Aorta (tissue), 5 donors: ENCODE measurements around the gene TTC4. TPM values are rescaled to one million over a fixed set of nuclear protein-coding genes. Genes with fewer than 3 reads are reported as not detected.

Source experiments
- ATAC-seq: fragments of 200-7000 bp; cut with Tn5 transposase; one replicate; pipeline ENCODE4 v1.9.1; 2022; ENCODE audit warnings: moderate library complexity; ENCODE audit not compliant: low FRiP score
- DNase-seq, 2 donors: peaks; one replicate each; pipeline ENCODE4 v3.0.0-alpha.2; 2020
- H3K27ac ChIP-seq, 2 donors: one replicate each; pipeline ENCODE4 v1.5.1; 2013; ENCODE audit warnings: low read length in 2 of 2, mild to moderate bottlenecking in 2 of 2, moderate library complexity in 2 of 2, control low read depth in 1 of 2, inconsistent platforms in 1 of 2, low read depth in 1 of 2
- H3K27me3 ChIP-seq, 2 donors: one replicate each; pipeline ENCODE4 v1.6.1; 2013; ENCODE audit warnings: control low read depth in 1 of 2, low read length in 1 of 2, mild to moderate bottlenecking in 1 of 2, moderate library complexity in 1 of 2; ENCODE audit not compliant: insufficient read depth in 2 of 2, control insufficient read depth in 1 of 2
- H3K36me3 ChIP-seq, 2 donors: one replicate each; pipeline ENCODE4 v1.6.1; 2013; ENCODE audit warnings: control low read depth in 1 of 2, low read length in 1 of 2, mild to moderate bottlenecking in 1 of 2; ENCODE audit not compliant: insufficient read depth in 2 of 2, control insufficient read depth in 1 of 2
- H3K4me1 ChIP-seq, 2 donors: one replicate each; pipeline ENCODE4 v1.6.1; 2013; ENCODE audit warnings: low read length in 2 of 2, control low read depth in 1 of 2, mild to moderate bottlenecking in 1 of 2, moderate library complexity in 1 of 2; ENCODE audit not compliant: insufficient read depth in 2 of 2, control insufficient read depth in 1 of 2
- H3K4me3 ChIP-seq, 2 donors: one replicate each; pipeline ENCODE4 v1.5.1; 2013; ENCODE audit warnings: low read length in 2 of 2, control low read depth in 1 of 2, mild to moderate bottlenecking in 1 of 2
- H3K9me3 ChIP-seq: one replicate; pipeline ENCODE4 v1.6.1; 2013; ENCODE audit warnings: mild to moderate bottlenecking, low read length; ENCODE audit not compliant: control insufficient read depth
- WGBS, 2 donors: extraction: QIAGEN DNeasy Blood & Tissue Kit; methylation state at CpG; one replicate each; pipeline ENCODE4 v1.1.7; 2013; 5-methylcytosine and 5-hydroxymethylcytosine counted together
- intact Hi-C, 2 donors: fragments of 100-400 bp; cut with DNase I; formaldehyde crosslinking; loops; one replicate each; pipeline versions ENCODE4 v1.14.2 to v1.15.0; 2022
- long read RNA-seq, 2 donors: library from polyadenylated mRNA; unstranded; transcript quantifications; one replicate each; pipeline ENCODE4 v2.0.0, GENCODE V29; 2020 to 2021
- polyA plus RNA-seq, 2 donors: library from polyadenylated mRNA; stranded (reverse); fragments of 200-250 nt; gene quantifications; one replicate each; pipeline ENCODE4 v1.2.3, GENCODE V29; 2013
- total RNA-seq, 2 donors: library from RNA; stranded (reverse); fragmentation: NEBNext Ultra II Directional; extraction: Animal tissue kit (Norgen Biotek cat#: 25700); gene quantifications; one replicate each; pipeline ENCODE4 v1.2.1, GENCODE V29; 2021
- donor health status: healthy with polysubstance abuse.
- donor health status: Bipolar disorder and iron deficiency.
- donor health status: DM: no; HTN: no; CAD: no.
- donor health status: DM: no; HTN: no; CAD: no.
- donor health status: DM: yes; HTN: yes; CAD: no.

TTC4 gene
- 10 to 100 TPM; 13.0 to 15.2 TPM for total RNA-seq
- polyA plus RNA-seq = 10 to 100 TPM in 1 of 2 donors, 1 to 10 TPM in 1; 8.9 to 18.9 TPM
- long read RNA-seq, donor 1, transcript TTC4-201 (10 exons, 2,395 nt) = major isoform, 112 of 124 reads
- long read RNA-seq, donor 1, partial matches to known transcripts = 0 of 124 reads
- long read RNA-seq, donor 1, other reads (novel, unspliced or antisense) = 12 of 124 reads
- long read RNA-seq, donor 2, transcript TTC4-201 (10 exons, 2,395 nt) = major isoform, 12 of 14 reads
- long read RNA-seq, donor 2, partial matches to known transcripts = 1 of 14 reads
- long read RNA-seq, donor 2, other reads (novel, unspliced or antisense) = 1 of 14 reads

- WGBS, 2 donors = 1% methylated on average over 50 to 51 of the region's 51 CpGs
- H3K4me3 ChIP-seq = peak within 1 kb of the TSS; percentile 55 to 67
- intact Hi-C loops = loop anchor here (2.0 to 10.0 kb wide), 3 partner anchors 49 to 221 kb away; partner anchors contain the start of genes ACOT11 (in 1 of the 2) and PARS2 (in 1 of the 2)
Measured at GRCh38 chr1:54715493-54716298, at the start of gene TTC4. TTC4 (plus strand) TSS chr1:54715861; CDS start chr1:54715909, 48 bp downstream.

GRCh38 chr1:54666333-54666732, 49.3 kb upstream of the TTC4 start:
- H3K27ac ChIP-seq = no peak overlapping the region
- DNase-seq (no peak), ATAC-seq (no peak)
- no peaks in the 10 kb centered on the region for H3K9me3 ChIP-seq
- H3K27me3 ChIP-seq = no peaks in the 10 kb centered on the region
- intact Hi-C loops = no loop called here
- H3K36me3 ChIP-seq = no peaks in the 10 kb centered on the region
- H3K4me1 ChIP-seq = no peaks in the 10 kb centered on the region
- H3K4me3 ChIP-seq = no peak overlapping the region
- WGBS, 2 donors = 84 to 91% methylated on average over 6 of the region's 6 CpGs

More at GRCh38 chr1:54715493-54716298, at the start of gene TTC4:
- no peaks in the 10 kb centered on the region for H3K9me3 ChIP-seq
- no peaks in the 10 kb centered on the region for H3K36me3 ChIP-seq
- H3K4me1 ChIP-seq = no peaks in the 10 kb centered on the region
- H3K27ac ChIP-seq = peak within 1 kb of the TSS in 1 of 2 donors; percentile 69
- peak; percentile 98 for ATAC-seq
- DNase-seq = peak; percentile 87 to 94
- no peaks in the 10 kb centered on the region for H3K27me3 ChIP-seq

- Histone ChIP-seq H3K36me3 (no peaks in the 10 kb centered on the region), H3K27me3 (no peaks in the 10 kb centered on the region), H3K4me1 (no peaks in the 10 kb centered on the region), H3K9me3 (no peaks in the 10 kb centered on the region), H3K27ac (no peak overlapping the region), H3K4me3 (no peak overlapping the region)
- intact Hi-C loops = no loop called here
- DNase-seq (no peak), ATAC-seq (no peak)
- 82 to 86% methylated on average over 2 of the region's 2 CpGs for WGBS, 2 donors
Measured at GRCh38 chr1:54667797-54668196, 47.9 kb upstream of the TTC4 start.

- Histone ChIP-seq H3K4me3 (no peak overlapping the region), H3K9me3 (no peaks in the 10 kb centered on the region), H3K27ac (no peak overlapping the region), H3K36me3 (no peaks in the 10 kb centered on the region), H3K4me1 (no peaks in the 10 kb centered on the region), H3K27me3 (no peaks in the 10 kb centered on the region)
- intact Hi-C loops = no loop called here
- no peak for ATAC-seq
- 82 to 84% methylated on average over 2 of the region's 2 CpGs for WGBS, 2 donors
- DNase-seq = no peak
Measured at GRCh38 chr1:54668567-54668966, 47.1 kb upstream of the TTC4 start.

GRCh38 chr1:54671985-54672608, 43.6 kb upstream of the TTC4 start:
- Histone ChIP-seq H3K27me3 (no peaks in the 10 kb centered on the region), H3K27ac (no peak overlapping the region), H3K4me1 (no peaks in the 10 kb centered on the region), H3K9me3 (no peaks in the 10 kb centered on the region), H3K36me3 (no peaks in the 10 kb centered on the region), H3K4me3 (no peak overlapping the region)
- no peak for DNase-seq
- 64 to 65% methylated on average over 6 of the region's 6 CpGs for WGBS, 2 donors
- ATAC-seq = peak; percentile 44
- intact Hi-C loops = no loop called here

- H3K9me3 ChIP-seq = no peaks in the 10 kb centered on the region
- ATAC-seq = peak; percentile 34
- 77 to 79% methylated on average over 17 of the region's 17 CpGs for WGBS, 2 donors
- no peaks in the 10 kb centered on the region for H3K36me3 ChIP-seq
- no peak for DNase-seq
- no peaks in the 10 kb centered on the region for H3K4me1 ChIP-seq
- H3K27ac ChIP-seq = no peak overlapping the region
- no peak overlapping the region for H3K4me3 ChIP-seq
- H3K27me3 ChIP-seq = no peaks in the 10 kb centered on the region
- intact Hi-C loops = no loop called here
Measured at GRCh38 chr1:54678776-54679643, 36.7 kb upstream of the TTC4 start.

- no peak for DNase-seq
- H3K36me3 ChIP-seq = no peaks in the 10 kb centered on the region
- H3K27ac ChIP-seq = no peak overlapping the region
- no peaks in the 10 kb centered on the region for H3K27me3 ChIP-seq
- WGBS, 2 donors = 90 to 92% methylated on average over 7 of the region's 7 CpGs
- no peak overlapping the region for H3K4me3 ChIP-seq
- no peaks in the 10 kb centered on the region for H3K4me1 ChIP-seq
- no peak for ATAC-seq
- intact Hi-C loops = no loop called here
- H3K9me3 ChIP-seq = no peaks in the 10 kb centered on the region
Measured at GRCh38 chr1:54679706-54680105, 36.0 kb upstream of the TTC4 start.

- no peak for ATAC-seq
- no peak for DNase-seq
- WGBS, 2 donors = 80 to 81% methylated on average over 8 of the region's 8 CpGs
- Histone ChIP-seq H3K27me3 (no peaks in the 10 kb centered on the region), H3K9me3 (no peaks in the 10 kb centered on the region), H3K4me1 (no peaks in the 10 kb centered on the region), H3K36me3 (no peaks in the 10 kb centered on the region), H3K4me3 (no peak overlapping the region), H3K27ac (no peak overlapping the region)
- intact Hi-C loops = no loop called here
Measured at GRCh38 chr1:54680387-54680786, 35.3 kb upstream of the TTC4 start.
